Neuronal stem cell (in vitro differentiated cells): ENCODE data around the gene IL20RB.
"Not testable (repeated sequence)": the region's sequence is repeated elsewhere in the genome, so short reads cannot be mapped to it uniquely, and the experiment has no call there.

ENCODE experiments used
- DNase-seq: peaks from one replicate; pipeline ENCODE4 v3.0.0-alpha.2; 2013; ENCODE audit warnings: low spot score
- H2AFZ ChIP-seq: one replicate; pipeline ENCODE4 v1.6.1; 2013; ENCODE audit warnings: mild to moderate bottlenecking, low read length, inconsistent platforms
- H2AK5ac ChIP-seq: 2 replicates; pipeline ENCODE4 v1.6.1; 2013; ENCODE audit warnings: low read depth, mild to moderate bottlenecking, inconsistent platforms, low read length, moderate library complexity, mixed read lengths
- H2BK120ac ChIP-seq: 2 replicates; pipeline ENCODE4 v1.6.1; 2013; ENCODE audit warnings: low read depth, mild to moderate bottlenecking, inconsistent platforms, low read length, moderate library complexity, mixed read lengths
- H2BK12ac ChIP-seq: one replicate; pipeline ENCODE4 v1.6.1; 2013; ENCODE audit warnings: low read length, inconsistent platforms
- H2BK15ac ChIP-seq: 2 replicates; pipeline ENCODE4 v1.6.1; 2013; ENCODE audit warnings: mild to moderate bottlenecking, low read length, inconsistent platforms, mixed read lengths
- H2BK5ac ChIP-seq: one replicate; pipeline ENCODE4 v1.6.1; 2013; ENCODE audit warnings: inconsistent platforms, mild to moderate bottlenecking, low read length, moderate library complexity
- H3K14ac ChIP-seq: one replicate; pipeline ENCODE4 v1.6.1; 2013; ENCODE audit warnings: low read length, inconsistent platforms
- H3K18ac ChIP-seq: 2 replicates; pipeline ENCODE4 v1.6.1; 2013; ENCODE audit warnings: low read length, inconsistent platforms
- H3K23ac ChIP-seq: 2 replicates; pipeline ENCODE4 v1.6.1; 2013; ENCODE audit warnings: low read depth, mild to moderate bottlenecking, mixed read lengths, low read length, inconsistent platforms; ENCODE audit not compliant: poor library complexity
- H3K27ac ChIP-seq: replicated peaks from 3 replicates; pipeline ENCODE4 v1.5.1; 2013; ENCODE audit warnings: low read length, inconsistent platforms
- H3K27me3 ChIP-seq, 3 experiments: 2 replicates each; pipeline ENCODE4 v1.6.1; 2013; ENCODE audit warnings: low read length in 3 of 3, mild to moderate bottlenecking in 2 of 3, inconsistent platforms in 1 of 3, low read depth in 1 of 3, mixed read lengths in 1 of 3, moderate library complexity in 1 of 3; ENCODE audit not compliant: control insufficient read depth in 3 of 3, insufficient read depth in 3 of 3
- H3K36me3 ChIP-seq, 2 donors: replicated peaks in 1 of 2; 2 replicates each; pipeline ENCODE4 v1.6.1; 2013; ENCODE audit warnings: low read length in 2 of 2; ENCODE audit not compliant: control insufficient read depth in 2 of 2, insufficient read depth in 2 of 2
- H3K4ac ChIP-seq: 2 replicates; pipeline ENCODE4 v1.6.1; 2013; ENCODE audit warnings: inconsistent platforms, mild to moderate bottlenecking, low read length, moderate library complexity
- H3K4me1 ChIP-seq, 2 donors: 1 replicate in 1 of 2; 2 replicates in 1 of 2; pipeline ENCODE4 v1.6.1; 2013; ENCODE audit warnings: low read length in 2 of 2, low read depth in 1 of 2; ENCODE audit not compliant: control insufficient read depth in 2 of 2, insufficient read depth in 1 of 2
- H3K4me2 ChIP-seq: one replicate; pipeline ENCODE4 v1.6.1; 2013; ENCODE audit warnings: mild to moderate bottlenecking, low read length, inconsistent platforms; ENCODE audit not compliant: insufficient read depth, poor library complexity, severe bottlenecking
- H3K4me3 ChIP-seq, 2 donors: 2 replicates each; pipeline ENCODE4 v1.5.1; 2013; ENCODE audit warnings: low read length in 2 of 2, mild to moderate bottlenecking in 2 of 2, inconsistent platforms in 1 of 2, moderate library complexity in 1 of 2
- H3K79me1 ChIP-seq: one replicate; pipeline ENCODE4 v1.6.1; 2013; ENCODE audit warnings: low read depth, mild to moderate bottlenecking, inconsistent platforms, low read length, moderate library complexity
- H3K9ac ChIP-seq: one replicate; pipeline ENCODE4 v1.6.1; 2013; ENCODE audit warnings: mild to moderate bottlenecking, low read depth, low read length, inconsistent platforms; ENCODE audit not compliant: poor library complexity
- H3K9me3 ChIP-seq, 2 donors: replicated peaks in 1 of 2; 2 replicates each; pipeline versions ENCODE3 to v1.6.1; 2013; ENCODE audit warnings: low read length in 2 of 2, mild to moderate bottlenecking in 2 of 2, inconsistent platforms in 1 of 2, low read depth in 1 of 2, mixed read lengths in 1 of 2, moderate library complexity in 1 of 2; ENCODE audit not compliant: control insufficient read depth in 2 of 2, insufficient read depth in 1 of 2
- H4K8ac ChIP-seq: one replicate; pipeline ENCODE4 v1.6.1; 2013; ENCODE audit warnings: low read depth, mild to moderate bottlenecking, inconsistent platforms, low read length, moderate library complexity
- H4K91ac ChIP-seq: one replicate; pipeline ENCODE4 v1.6.1; 2013; ENCODE audit warnings: low read length, low read depth, mild to moderate bottlenecking, inconsistent platforms; ENCODE audit not compliant: poor library complexity
- WGBS, 2 donors: extraction: QIAGEN DNeasy Blood & Tissue Kit; methylation state at CpG; one replicate each; pipeline ENCODE4 v1.1.7; 2013; ENCODE audit warnings: missing lambda C conversion rate in 2 of 2, mixed read lengths in 1 of 2; ENCODE audit not compliant: insufficient read length in 2 of 2, insufficient replicate concordance in 1 of 2; ENCODE audit errors: extremely low coverage in 2 of 2; 5-methylcytosine and 5-hydroxymethylcytosine counted together

The IL20RB gene

GRCh38 chr3:136959599-136959998 lies 1.8 kb downstream of the IL20RB start:
- H3K4ac ChIP-seq = no peak overlapping the region
- no peaks in the 10 kb centered on the region for H3K9me3 ChIP-seq
- H3K4me3 ChIP-seq = no peak overlapping the region
- no peak overlapping the region for H2AK5ac ChIP-seq
- no peak overlapping the region for H2BK12ac ChIP-seq
- no peak for DNase-seq
- H4K8ac ChIP-seq = no peak overlapping the region
- H4K91ac ChIP-seq = no peak overlapping the region
- no peak overlapping the region for H3K4me2 ChIP-seq
- no peak overlapping the region for H2BK15ac ChIP-seq
- no peak overlapping the region for H3K14ac ChIP-seq
- H2BK120ac ChIP-seq = no peak overlapping the region
- no peak overlapping the region for H2BK5ac ChIP-seq
- peaks cover 0 to 4% of the 10 kb centered on the region in 2 donors for H3K4me1 ChIP-seq
- H3K27ac ChIP-seq = no peak overlapping the region
- no peaks in the 10 kb centered on the region for H3K79me1 ChIP-seq
- no peak overlapping the region for H3K23ac ChIP-seq
- no peak overlapping the region for H2AFZ ChIP-seq
- H3K18ac ChIP-seq = no peak overlapping the region
- no peak overlapping the region for H3K9ac ChIP-seq
- no peaks in the 10 kb centered on the region for H3K27me3 ChIP-seq
- no CpG with 5 or more reads among the region's 6 CpGs for WGBS, 2 donors
- H3K36me3 ChIP-seq = peaks cover 2 to 4% of the 10 kb centered on the region in 2 donors

GRCh38 chr3:136960838-136961836 lies 3.4 kb downstream of the IL20RB start:
- H4K8ac ChIP-seq = no peak overlapping the region
- H3K27me3 ChIP-seq = no peaks in the 10 kb centered on the region
- no peak overlapping the region for H2AK5ac ChIP-seq
- no peaks in the 10 kb centered on the region for H3K79me1 ChIP-seq
- H3K23ac ChIP-seq = no peak overlapping the region
- H2BK120ac ChIP-seq = no peak overlapping the region
- H2BK15ac ChIP-seq = no peak overlapping the region
- no peak overlapping the region for H2AFZ ChIP-seq
- no peak overlapping the region for H2BK5ac ChIP-seq
- H3K18ac ChIP-seq = no peak overlapping the region
- H3K9ac ChIP-seq = no peak overlapping the region
- H3K4me3 ChIP-seq = no peak overlapping the region
- no peak overlapping the region for H3K27ac ChIP-seq
- no peak overlapping the region for H3K14ac ChIP-seq
- no peak overlapping the region for H3K4me2 ChIP-seq
- no CpG with 5 or more reads among the region's 4 CpGs for WGBS, 2 donors
- no peak overlapping the region for H4K91ac ChIP-seq
- H3K4ac ChIP-seq = no peak overlapping the region
- peaks cover 0 to 2% of the 10 kb centered on the region in 2 donors for H3K4me1 ChIP-seq
- no peak for DNase-seq
- H3K9me3 ChIP-seq = no peaks in the 10 kb centered on the region
- H2BK12ac ChIP-seq = no peak overlapping the region
- no peaks in the 10 kb centered on the region for H3K36me3 ChIP-seq

- no peaks in the 10 kb centered on the region for H3K36me3 ChIP-seq
- no peak overlapping the region for H2BK12ac ChIP-seq
- no peak overlapping the region for H2BK15ac ChIP-seq
- no peak overlapping the region for H2BK5ac ChIP-seq
- no peaks in the 10 kb centered on the region for H3K79me1 ChIP-seq
- no peak overlapping the region for H3K14ac ChIP-seq
- no peak overlapping the region for H3K4me2 ChIP-seq
- no peak overlapping the region for H3K23ac ChIP-seq
- no CpG with 5 or more reads among the region's 1 CpG for WGBS, 2 donors
- no peak overlapping the region for H4K8ac ChIP-seq
- H3K9me3 ChIP-seq = no peaks in the 10 kb centered on the region
- no peak overlapping the region for H3K4ac ChIP-seq
- H3K4me3 ChIP-seq = no peak overlapping the region
- H2AK5ac ChIP-seq = no peak overlapping the region
- no peak overlapping the region for H3K18ac ChIP-seq
- no peaks in the 10 kb centered on the region for H3K4me1 ChIP-seq
- no peak overlapping the region for H2AFZ ChIP-seq
- no peak overlapping the region for H4K91ac ChIP-seq
- H3K9ac ChIP-seq = no peak overlapping the region
- H3K27ac ChIP-seq = no peak overlapping the region
- DNase-seq = no peak
- H3K27me3 ChIP-seq = no peaks in the 10 kb centered on the region
- no peak overlapping the region for H2BK120ac ChIP-seq
These were observed 5.1 kb downstream of the IL20RB start for GRCh38 chr3:136962927-136963326.

- not testable (repeated sequence) for H2BK12ac ChIP-seq, H3K4ac ChIP-seq, H3K18ac ChIP-seq, H2BK5ac ChIP-seq, H3K27ac ChIP-seq, H2AFZ ChIP-seq, H4K91ac ChIP-seq, H3K4me3 ChIP-seq, H3K23ac ChIP-seq, H3K79me1 ChIP-seq, H2BK15ac ChIP-seq, H3K9ac ChIP-seq, H2AK5ac ChIP-seq, H3K4me2 ChIP-seq, H3K36me3 ChIP-seq, H2BK120ac ChIP-seq, H3K4me1 ChIP-seq, H3K9me3 ChIP-seq, H4K8ac ChIP-seq, DNase-seq, H3K14ac ChIP-seq, H3K27me3 ChIP-seq
- WGBS, 2 donors = no CpG with 5 or more reads among the region's 14 CpGs
These were observed 11.8 kb downstream of the IL20RB start for GRCh38 chr3:136969539-136969938.
